ENCODE data around the gene PCDHGB7.
"Not testable (repeated sequence)": the region's sequence is repeated elsewhere in the genome, so short reads cannot be mapped to it uniquely, and the experiment has no call there.

PCDHGB7 gene

DNA sequence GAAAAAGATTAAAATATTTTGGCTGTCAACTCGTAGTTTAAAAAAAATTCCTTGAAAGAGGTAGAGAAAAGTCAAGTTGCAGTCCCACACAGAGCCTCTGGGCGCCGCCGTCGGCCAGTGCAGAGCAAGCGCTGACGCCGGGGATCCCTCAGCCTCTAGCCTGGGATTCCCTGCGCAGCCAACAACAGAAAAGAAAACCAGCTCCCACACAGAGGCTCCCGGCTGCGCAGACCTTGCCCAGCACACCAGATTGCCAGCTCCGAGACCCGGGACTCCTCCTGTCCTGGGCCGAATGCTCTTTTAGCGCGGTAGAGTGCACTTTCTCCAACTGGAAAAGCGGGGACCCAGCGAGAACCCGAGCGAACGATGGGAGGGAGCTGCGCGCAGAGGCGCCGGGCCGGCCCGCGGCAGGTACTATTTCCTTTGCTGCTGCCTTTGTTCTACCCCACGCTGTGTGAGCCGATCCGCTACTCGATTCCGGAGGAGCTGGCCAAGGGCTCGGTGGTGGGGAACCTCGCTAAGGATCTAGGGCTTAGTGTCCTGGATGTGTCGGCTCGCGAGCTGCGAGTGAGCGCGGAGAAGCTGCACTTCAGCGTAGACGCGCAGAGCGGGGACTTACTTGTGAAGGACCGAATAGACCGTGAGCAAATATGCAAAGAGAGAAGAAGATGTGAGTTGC, at the start of gene PCDHGB7:
Gene PCDHGB7, plus strand, starts transcription at position 184 of the 679 bp plus-strand sequence. Its CDS starts 183 bp downstream, at position 367.
- not testable (repeated sequence) for DNase-seq

DNA sequence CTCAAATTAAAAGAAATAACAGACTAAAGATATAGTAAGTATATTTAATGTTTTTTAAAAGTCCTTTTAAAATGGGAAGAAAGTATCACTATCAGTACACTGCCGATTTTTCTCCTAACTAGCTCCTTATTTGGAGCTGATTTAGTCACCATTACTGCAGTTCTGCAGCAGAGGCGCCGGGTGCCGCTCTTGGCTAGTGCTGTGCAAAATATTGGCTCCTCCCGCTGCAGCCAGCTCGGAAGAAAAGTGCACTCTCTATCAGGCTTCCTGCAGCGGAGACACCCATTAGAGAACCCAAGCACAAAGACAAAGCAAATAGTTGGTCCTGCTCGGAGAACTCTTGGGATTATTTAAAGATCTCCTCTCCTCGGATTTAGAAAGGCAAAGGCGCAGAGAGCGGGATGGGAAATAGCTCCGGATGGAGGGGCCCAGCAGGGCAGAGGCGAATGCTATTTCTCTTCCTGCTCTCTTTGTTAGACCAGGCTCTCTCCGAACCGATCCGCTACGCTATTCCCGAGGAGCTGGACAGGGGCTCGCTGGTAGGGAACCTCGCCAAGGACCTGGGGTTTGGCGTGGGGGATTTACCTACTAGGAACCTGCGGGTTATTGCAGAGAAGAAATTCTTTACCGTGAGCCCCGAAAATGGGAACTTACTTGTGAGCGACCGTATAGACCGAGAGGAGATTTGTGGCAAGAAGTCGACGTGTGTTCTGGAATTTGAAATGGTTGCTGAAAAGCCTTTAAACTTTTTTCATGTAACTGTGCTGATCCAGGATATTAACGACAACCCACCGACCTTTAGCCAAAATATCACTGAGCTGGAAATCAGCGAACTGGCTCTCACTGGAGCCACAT, 47.3 kb upstream of the PCDHGB7 start, which contains the start of gene PCDHGB3:
Gene PCDHGB3, plus strand, starts transcription at position 249 of the 855 bp plus-strand sequence. Its CDS starts 153 bp downstream, at position 402.
- DNase-seq = no peak

DNA sequence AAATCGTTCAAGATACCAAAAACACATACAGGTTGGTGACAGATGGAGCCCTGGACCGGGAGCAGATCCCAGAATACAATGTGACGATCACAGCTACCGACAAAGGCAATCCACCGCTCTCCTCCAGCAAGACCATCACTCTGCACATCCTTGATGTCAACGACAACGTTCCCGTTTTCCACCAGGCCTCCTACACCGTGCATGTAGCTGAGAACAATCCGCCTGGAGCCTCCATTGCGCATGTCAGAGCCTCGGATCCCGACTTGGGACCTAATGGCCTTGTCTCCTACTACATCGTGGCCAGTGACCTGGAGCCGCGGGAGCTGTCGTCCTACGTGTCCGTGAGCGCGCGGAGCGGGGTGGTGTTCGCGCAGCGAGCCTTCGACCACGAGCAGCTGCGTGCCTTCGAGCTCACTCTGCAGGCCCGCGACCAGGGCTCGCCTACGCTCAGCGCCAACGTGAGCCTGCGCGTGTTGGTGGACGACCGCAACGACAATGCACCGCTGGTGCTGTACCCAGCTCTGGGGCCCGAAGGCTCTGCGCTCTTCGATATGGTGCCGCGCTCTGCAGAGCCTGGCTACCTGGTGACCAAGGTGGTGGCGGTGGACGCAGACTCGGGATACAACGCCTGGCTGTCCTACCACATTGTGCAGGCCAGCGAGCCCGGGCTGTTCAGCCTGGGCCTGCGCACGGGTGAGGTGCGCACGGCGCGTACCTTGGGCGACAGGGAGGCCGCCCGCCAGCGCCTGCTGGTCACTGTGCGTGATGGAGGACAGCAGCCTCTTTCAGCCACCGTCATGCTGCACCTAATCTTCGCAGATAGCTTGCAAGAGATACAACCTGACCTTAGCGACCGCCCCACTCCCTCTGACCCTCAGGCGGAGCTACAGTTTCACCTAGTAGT, 45.7 kb upstream of the PCDHGB7 start:
- no peak for DNase-seq

- no peak for DNase-seq
Observed at GRCh38 chr5:141373673-141374317, 43.7 kb upstream of the PCDHGB7 start, which contains the start of gene PCDHGA6. TSS of gene PCDHGA6 (plus strand) at chr5:141373891. CDS start at chr5:141374084, 193 bp downstream.

DNA sequence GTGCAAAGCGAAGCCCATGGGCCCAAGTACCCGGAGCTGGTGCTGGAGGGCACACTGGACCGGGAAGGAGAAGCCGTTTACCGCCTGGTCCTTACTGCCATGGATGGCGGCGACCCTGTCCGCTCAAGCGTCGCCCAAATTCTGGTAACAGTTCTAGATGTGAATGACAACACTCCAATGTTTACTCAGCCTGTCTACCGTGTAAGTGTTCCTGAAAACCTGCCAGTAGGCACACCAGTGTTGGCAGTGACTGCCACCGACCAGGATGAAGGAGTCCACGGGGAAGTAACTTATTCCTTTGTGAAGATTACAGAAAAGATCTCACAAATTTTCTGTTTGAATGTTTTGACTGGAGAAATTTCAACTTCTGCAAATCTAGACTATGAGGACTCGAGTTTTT, 42.9 kb upstream of the PCDHGB7 start:
- no peak for DNase-seq

GRCh38 chr5:141375444-141376155, 41.9 kb upstream of the PCDHGB7 start:
- DNase-seq = not testable (repeated sequence)

DNA sequence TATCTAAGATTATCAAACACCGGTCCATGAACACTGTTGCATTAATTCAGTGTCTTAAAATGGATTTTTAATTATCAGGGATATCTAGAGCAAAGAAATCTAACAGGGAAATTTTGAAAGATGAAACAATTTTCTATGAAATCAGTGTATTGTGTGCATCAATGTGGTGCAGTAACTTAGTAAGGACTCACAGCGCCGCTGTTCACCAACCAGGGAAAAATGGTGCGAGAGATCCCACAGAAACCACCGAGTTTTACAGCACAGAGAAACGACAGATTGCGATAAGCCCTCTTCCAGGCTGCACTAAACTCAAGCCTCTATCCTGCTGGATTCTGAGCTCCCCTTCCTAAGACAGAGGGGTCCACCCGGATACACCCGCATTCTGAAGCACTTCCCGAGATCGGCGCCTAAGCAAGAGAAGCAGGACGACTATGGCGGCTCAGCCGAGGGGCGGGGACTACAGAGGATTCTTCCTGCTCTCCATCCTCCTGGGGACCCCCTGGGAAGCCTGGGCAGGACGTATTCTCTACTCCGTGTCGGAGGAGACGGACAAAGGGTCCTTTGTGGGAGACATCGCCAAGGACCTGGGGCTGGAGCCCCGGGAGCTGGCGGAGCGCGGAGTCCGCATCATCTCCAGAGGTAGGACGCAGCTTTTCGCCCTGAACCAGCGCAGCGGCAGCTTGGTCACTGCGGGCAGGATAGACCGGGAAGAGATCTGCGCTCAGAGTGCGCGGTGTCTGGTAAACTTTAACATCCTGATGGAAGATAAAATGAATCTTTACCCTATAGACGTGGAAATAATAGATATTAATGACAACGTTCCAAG, 34.8 kb upstream of the PCDHGB7 start, which contains the start of gene PCDHGA7:
Gene PCDHGA7, plus strand, starts transcription at position 274 of the 826 bp plus-strand sequence. Its CDS starts 158 bp downstream, at position 432.
- DNase-seq = no peak

DNA sequence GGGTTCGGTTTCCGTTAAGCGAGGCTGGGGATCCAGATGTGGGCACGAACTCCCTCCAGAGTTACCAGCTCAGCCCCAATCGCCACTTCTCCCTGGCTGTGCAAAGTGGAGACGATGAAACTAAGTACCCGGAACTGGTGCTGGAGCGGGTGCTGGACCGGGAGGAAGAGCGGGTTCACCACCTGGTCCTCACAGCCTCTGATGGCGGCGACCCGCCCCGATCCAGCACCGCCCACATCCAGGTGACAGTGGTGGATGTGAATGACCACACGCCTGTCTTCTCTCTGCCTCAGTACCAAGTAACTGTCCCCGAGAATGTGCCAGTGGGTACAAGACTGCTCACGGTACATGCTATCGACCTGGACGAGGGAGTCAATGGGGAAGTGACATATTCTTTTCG, 34.1 kb upstream of the PCDHGB7 start:
- DNase-seq = no peak

GRCh38 chr5:141384471-141385267, 32.8 kb upstream of the PCDHGB7 start:
- no peak for DNase-seq

DNA sequence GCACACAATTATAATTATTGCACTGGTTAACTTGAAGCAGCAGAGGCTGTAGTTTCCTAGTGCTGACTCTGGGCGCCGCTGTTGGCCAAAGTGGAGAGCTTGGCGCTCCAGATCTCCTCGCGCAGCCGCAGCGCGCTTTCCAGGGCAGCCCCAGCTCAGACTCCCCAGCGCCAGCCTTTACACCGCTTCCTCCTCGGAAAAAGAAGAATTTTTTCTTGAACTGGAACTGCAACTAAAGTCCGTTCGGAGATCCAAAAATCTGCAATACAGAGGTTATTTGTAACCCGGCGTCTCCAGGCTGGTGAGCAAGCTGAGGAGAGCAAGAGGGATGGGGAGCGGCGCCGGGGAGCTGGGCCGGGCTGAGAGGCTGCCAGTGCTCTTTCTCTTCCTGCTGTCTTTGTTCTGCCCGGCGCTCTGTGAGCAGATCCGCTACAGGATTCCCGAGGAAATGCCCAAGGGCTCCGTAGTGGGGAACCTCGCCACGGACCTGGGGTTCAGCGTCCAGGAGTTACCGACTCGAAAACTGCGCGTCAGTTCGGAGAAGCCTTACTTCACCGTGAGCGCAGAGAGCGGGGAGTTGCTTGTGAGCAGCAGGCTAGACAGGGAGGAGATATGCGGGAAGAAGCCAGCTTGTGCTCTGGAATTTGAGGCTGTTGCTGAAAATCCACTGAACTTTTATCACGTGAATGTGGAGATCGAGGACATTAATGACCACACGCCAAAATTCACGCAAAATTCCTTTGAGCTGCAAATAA, 29.7 kb upstream of the PCDHGB7 start, which contains the start of gene PCDHGB4:
Gene PCDHGB4, plus strand, starts transcription at position 142 of the 755 bp plus-strand sequence. Its CDS starts 187 bp downstream, at position 329.
- DNase-seq = not testable (repeated sequence)

- DNase-seq = no peak
Observed at GRCh38 chr5:141388661-141389060, 28.8 kb upstream of the PCDHGB7 start.

DNA sequence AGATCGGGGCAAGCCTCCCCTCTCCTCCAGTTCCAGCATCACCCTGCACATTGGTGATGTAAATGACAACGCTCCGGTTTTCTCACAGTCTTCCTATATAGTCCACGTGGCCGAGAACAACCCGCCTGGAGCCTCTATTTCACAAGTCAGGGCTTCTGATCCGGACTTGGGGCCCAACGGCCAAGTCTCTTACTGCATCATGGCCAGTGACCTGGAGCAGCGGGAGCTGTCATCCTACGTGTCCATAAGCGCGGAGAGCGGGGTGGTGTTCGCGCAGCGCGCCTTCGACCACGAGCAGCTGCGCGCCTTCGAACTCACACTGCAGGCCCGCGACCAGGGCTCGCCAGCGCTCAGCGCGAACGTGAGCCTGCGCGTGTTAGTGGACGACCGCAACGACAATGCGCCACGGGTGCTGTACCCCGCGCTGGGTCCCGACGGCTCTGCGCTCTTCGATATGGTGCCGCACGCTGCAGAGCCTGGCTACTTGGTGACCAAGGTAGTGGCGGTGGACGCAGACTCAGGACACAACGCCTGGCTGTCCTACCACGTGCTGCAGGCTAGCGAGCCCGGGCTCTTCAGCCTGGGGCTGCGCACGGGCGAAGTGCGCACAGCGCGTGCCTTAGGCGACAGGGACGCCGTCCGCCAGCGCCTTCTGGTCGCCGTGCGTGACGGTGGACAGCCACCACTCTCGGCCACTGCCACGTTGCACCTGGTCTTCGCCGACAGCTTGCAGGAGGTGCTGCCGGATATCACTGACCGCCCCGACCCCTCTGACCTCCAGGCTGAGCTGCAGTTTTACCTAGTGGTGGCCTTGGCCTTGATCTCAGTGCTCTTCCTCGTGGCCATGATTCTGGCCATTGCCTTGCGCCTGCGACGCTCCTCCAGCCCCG, 28.1 kb upstream of the PCDHGB7 start:
- DNase-seq = no peak

- no peak for DNase-seq
Observed at GRCh38 chr5:141392429-141393198, 24.9 kb upstream of the PCDHGB7 start, which contains the start of gene PCDHGA8. TSS of gene PCDHGA8 (plus strand) at chr5:141392633. CDS start at chr5:141392814, 181 bp downstream.

GRCh38 chr5:141393267-141393666, 24.2 kb upstream of the PCDHGB7 start:
- DNase-seq = no peak

DNA sequence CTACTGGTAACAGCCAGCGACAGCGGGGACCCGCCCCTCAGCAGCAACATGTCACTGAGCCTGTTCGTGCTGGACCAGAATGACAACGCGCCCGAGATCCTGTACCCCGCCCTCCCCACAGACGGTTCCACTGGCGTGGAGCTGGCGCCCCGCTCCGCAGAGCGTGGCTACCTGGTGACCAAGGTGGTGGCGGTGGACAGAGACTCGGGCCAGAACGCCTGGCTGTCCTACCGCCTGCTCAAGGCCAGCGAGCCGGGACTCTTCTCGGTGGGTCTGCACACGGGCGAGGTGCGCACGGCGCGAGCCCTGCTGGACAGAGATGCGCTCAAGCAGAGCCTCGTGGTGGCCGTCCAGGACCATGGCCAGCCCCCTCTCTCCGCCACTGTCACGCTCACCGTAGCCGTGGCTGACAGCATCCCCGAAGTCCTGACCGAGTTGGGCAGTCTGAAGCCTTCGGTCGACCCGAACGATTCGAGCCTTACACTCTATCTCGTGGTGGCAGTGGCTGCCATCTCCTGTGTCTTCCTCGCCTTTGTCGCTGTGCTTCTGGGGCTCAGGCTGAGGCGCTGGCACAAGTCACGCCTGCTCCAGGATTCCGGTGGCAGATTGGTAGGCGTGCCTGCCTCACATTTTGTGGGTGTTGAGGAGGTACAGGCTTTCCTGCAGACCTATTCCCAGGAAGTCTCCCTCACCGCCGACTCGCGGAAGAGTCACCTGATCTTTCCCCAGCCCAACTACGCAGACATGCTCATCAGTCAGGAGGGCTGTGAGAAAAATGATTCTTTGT, 22.9 kb upstream of the PCDHGB7 start:
- DNase-seq = not testable (repeated sequence)
